HEK293T (cell line): ENCODE data around the gene PRKCE.

ENCODE experiments used
- CTCF ChIA-PET: fragments of 350-600 bp; formaldehyde crosslinking; extraction: SDS; loops from one replicate; lab custom pipeline; 2021; ENCODE audit warnings: antibody characterized with exemption, inconsistent platforms; lab: Yijun Ruan, JAX
- POLR2A ChIA-PET: fragments of 350-600 bp; formaldehyde crosslinking; extraction: SDS; loops from one replicate; lab custom pipeline; 2020; ENCODE audit warnings: antibody characterized with exemption, inconsistent platforms; lab: Yijun Ruan, JAX
- DNase-seq: peaks from one replicate; pipeline ENCODE4 v3.0.0; 2012; ENCODE audit warnings: mixed read lengths; ENCODE audit errors: extremely low spot score
- ARNT ChIP-seq: fragments of 450-650 bp; IDR thresholded peaks from 2 replicates; pipeline ENCODE4 v1.6.1; 2017; ENCODE audit warnings: mild to moderate bottlenecking
- BHLHE40 ChIP-seq: fragments of 450-650 bp; IDR thresholded peaks from 2 replicates; pipeline ENCODE4 v1.6.1; 2016; ENCODE audit warnings: mild to moderate bottlenecking, moderate library complexity, borderline replicate concordance
- CTBP1 ChIP-seq: fragments of 450-650 bp; IDR thresholded peaks from 2 replicates; pipeline ENCODE4 v1.6.1; 2016; ENCODE audit warnings: borderline replicate concordance
- ELF4 ChIP-seq: fragments of 450-650 bp; IDR thresholded peaks from 2 replicates; pipeline ENCODE4 v1.6.1; 2017; ENCODE audit warnings: antibody characterized with exemption
- FOXA1 ChIP-seq: fragments of 450-650 bp; IDR thresholded peaks from 2 replicates; pipeline ENCODE4 v1.6.1; 2016; ENCODE audit warnings: mild to moderate bottlenecking
- FOXK2 ChIP-seq: fragments of 450-650 bp; IDR thresholded peaks from 2 replicates; pipeline ENCODE4 v1.6.1; 2016; ENCODE audit warnings: mild to moderate bottlenecking
- FOXM1 ChIP-seq: fragments of 450-650 bp; IDR thresholded peaks from 2 replicates; pipeline ENCODE4 v1.6.1; 2017; ENCODE audit warnings: mild to moderate bottlenecking, borderline replicate concordance
- HDGF ChIP-seq: fragments of 450-650 bp; IDR thresholded peaks from 2 replicates; pipeline ENCODE4 v1.6.1; 2017; ENCODE audit warnings: antibody characterized with exemption, borderline replicate concordance
- L3MBTL2 ChIP-seq: fragments of 450-650 bp; conservative IDR thresholded peaks from 2 replicates; pipeline ENCODE4 v1.6.1; 2016; ENCODE audit warnings: mild to moderate bottlenecking
- LEF1 ChIP-seq: fragments of 450-650 bp; IDR thresholded peaks from 2 replicates; pipeline ENCODE4 v1.6.1; 2017; ENCODE audit warnings: mild to moderate bottlenecking, borderline replicate concordance
- NFRKB ChIP-seq: fragments of 450-650 bp; IDR thresholded peaks from 2 replicates; pipeline ENCODE4 v1.6.1; 2016; ENCODE audit warnings: mild to moderate bottlenecking, moderate library complexity
- PKNOX1 ChIP-seq: fragments of 450-650 bp; IDR thresholded peaks from 2 replicates; pipeline ENCODE4 v1.6.1; 2016
- SP1 ChIP-seq: fragments of 450-650 bp; IDR thresholded peaks from 2 replicates; pipeline ENCODE4 v1.6.1; 2017
- SUZ12 ChIP-seq: fragments of 450-650 bp; IDR thresholded peaks from 2 replicates; pipeline ENCODE4 v1.6.1; 2016; ENCODE audit warnings: mild to moderate bottlenecking
- TARDBP ChIP-seq: fragments of 450-650 bp; IDR thresholded peaks from 2 replicates; pipeline ENCODE4 v1.6.1; 2016
- ZNF384 ChIP-seq: fragments of 450-650 bp; IDR thresholded peaks from 2 replicates; pipeline ENCODE4 v1.6.1; 2016

PRKCE gene

DNA sequence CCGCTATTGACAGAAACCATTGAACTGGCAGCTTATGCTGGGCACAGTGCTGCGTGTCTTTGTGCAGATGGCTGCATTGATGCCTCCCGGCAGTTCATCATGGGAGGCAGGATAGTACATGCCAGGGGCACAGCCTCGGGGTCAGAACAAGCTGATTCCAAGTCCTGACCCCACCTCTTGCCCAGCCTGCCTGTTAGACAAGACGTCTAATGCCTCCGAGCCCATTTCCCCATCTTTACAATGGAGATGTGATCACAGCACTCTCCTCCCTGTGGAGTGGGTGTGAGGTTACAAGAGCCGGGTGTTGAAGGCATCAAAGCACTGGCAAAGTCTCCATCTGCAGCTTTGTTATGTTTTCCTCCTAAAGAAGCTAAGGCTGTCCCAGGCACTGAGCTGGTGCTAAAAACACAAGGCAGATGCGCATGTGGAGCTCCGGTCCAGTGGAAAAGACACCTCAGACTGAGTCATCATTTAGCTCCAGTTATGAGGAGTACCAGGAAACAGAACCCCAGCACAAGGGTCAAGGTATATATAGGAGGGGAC lies 520.0 kb downstream of the PRKCE start:
- no peak for DNase-seq
- TF ChIP-seq NFRKB (no peak), L3MBTL2 (no peak), BHLHE40 (no peak), ZNF384 (no peak), HDGF (no peak), ELF4 (no peak), ARNT (no peak), FOXM1 (no peak), PKNOX1 (no peak), FOXK2 (no peak), SP1 (no peak), FOXA1 (no peak), CTBP1 (no peak)
- ChIA-PET POLR2A (interaction anchor here (0.5 kb wide), 1 partner anchor 1144 kb away, joined by 3 read pairs; no protein-coding TSS in a partner anchor), CTCF (no interaction called here)

DNA sequence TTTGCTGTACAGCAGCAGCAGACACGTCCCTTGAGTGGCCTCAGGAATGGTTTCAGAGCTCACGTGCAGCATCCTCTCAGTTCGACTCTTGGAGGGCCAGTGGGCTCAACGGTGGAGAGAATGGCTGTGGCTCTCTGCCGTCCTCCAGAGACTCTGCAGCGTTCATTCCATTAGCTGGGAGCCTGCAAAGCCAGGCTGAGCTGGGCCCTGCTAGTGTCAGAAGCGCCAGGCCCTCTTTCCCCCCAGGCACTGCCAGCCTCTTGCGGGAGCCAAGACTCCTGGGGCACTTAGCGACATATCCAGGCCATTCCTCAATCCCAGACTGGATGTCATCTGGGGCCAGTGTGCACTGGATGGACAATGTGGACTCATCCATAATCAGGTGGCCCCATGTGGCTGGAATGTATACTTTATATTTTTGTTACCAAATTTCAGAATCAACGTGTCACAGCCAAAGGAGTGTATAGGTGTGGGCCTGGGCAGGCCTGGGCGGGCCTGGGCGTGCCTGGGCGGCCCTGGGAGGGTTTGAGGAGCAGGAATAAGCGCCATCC lies 520.6 kb downstream of the PRKCE start:
- ChIA-PET POLR2A (no interaction called here), CTCF (no interaction called here)
- DNase-seq: no peak
- TF ChIP-seq SP1 (no peak), FOXM1 (no peak), ZNF384 (no peak), FOXK2 (no peak), HDGF (no peak), BHLHE40 (no peak)

- DNase-seq: no peak
- ChIA-PET CTCF (no interaction called here), POLR2A (no interaction called here)
- TF ChIP-seq FOXK2 (no peak), HDGF (no peak), SUZ12 (no peak)
These were observed 521.6 kb downstream of the PRKCE start for GRCh38 chr2:46173030-46173429.

GRCh38 chr2:46173636-46174250 lies 522.3 kb downstream of the PRKCE start:
- ChIA-PET POLR2A (no interaction called here), CTCF (interaction anchor here (0.5 kb wide), 1 partner anchor 1351 kb away, joined by 3 read pairs; no protein-coding TSS in a partner anchor)
- no peak for DNase-seq
- TF ChIP-seq FOXK2: no peak
- no peak for TF ChIP-seq FOXM1
- TF ChIP-seq SP1: no peak

DNA sequence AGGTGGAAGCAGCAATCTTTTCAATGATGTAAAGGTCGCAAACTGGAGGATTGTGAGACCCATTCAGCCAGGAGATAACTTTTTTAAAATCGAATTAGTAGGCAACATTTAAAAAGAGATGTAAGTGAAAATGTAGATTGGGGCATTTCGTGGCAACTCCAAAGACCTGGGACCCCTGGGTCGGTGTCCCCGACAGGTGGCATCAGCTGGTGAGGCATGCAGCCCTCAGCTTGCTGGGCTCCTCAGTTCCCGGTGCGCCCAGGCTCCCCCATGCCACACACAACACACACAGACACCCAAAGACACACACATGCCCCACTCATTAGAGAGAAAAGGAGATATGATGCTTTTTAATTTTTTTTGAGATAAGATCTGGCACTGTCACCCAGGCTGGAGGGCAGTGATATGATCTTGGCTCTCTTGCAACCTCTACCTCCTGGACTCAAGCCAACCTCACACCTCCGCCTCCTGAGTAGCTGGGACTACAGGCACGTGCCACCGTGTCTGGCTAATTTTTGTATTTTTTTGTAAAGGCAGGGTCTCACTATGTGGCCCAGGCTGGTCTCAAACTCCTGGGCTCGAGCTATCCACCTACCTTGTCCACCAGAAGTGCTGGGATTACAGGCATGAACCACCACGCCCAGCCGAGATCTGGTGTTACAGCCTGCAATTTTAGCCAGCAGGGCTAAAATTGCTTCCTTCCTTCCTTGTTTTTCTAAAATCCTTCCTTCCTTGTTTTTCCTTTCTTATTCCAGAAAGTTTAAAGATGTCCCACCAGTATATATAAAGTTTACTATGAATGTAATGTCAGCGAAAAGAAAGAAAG lies 523.1 kb downstream of the PRKCE start:
- no peak for TF ChIP-seq SP1
- no peak for TF ChIP-seq FOXA1
- TF ChIP-seq PKNOX1: no peak
- TF ChIP-seq FOXM1: no peak
- TF ChIP-seq TARDBP: no peak
- TF ChIP-seq L3MBTL2: no peak
- no peak for TF ChIP-seq ZNF384
- TF ChIP-seq HDGF: no peak
- TF ChIP-seq SUZ12: no peak
- TF ChIP-seq FOXK2: no peak
- TF ChIP-seq ARNT: no peak
- TF ChIP-seq ELF4: no peak
- TF ChIP-seq BHLHE40: no peak
- no peak for TF ChIP-seq CTBP1
- CTCF ChIA-PET: interaction anchor here (0.5 kb wide), 1 partner anchor 1350 kb away, joined by 3 read pairs; no protein-coding TSS in a partner anchor
- no peak for DNase-seq
- POLR2A ChIA-PET: no interaction called here

GRCh38 chr2:46175419-46175818 lies 523.9 kb downstream of the PRKCE start:
- ChIA-PET CTCF (no interaction called here), POLR2A (no interaction called here)
- no peak for DNase-seq
- no peak for TF ChIP-seq SUZ12
- TF ChIP-seq BHLHE40: no peak
- TF ChIP-seq L3MBTL2: no peak
- TF ChIP-seq ARNT: no peak
- TF ChIP-seq NFRKB: no peak
- TF ChIP-seq LEF1: no peak
- no peak for TF ChIP-seq FOXM1
